ENCODE measurements around the gene DNAH10.

DNAH10 gene

GRCh38 chr12:123882161-123882705 lies 120.1 kb downstream of the DNAH10 start:
- DNase-seq (ENCODE audit: low read depth in 3 of 3): no peak

- no peak for DNase-seq (ENCODE audit: low read depth in 3 of 3)
Measured at GRCh38 chr12:123886258-123886657, 124.2 kb downstream of the DNAH10 start.

GRCh38 chr12:123886931-123887582 lies 125.0 kb downstream of the DNAH10 start:
- no peak for DNase-seq (ENCODE audit: low read depth in 3 of 3)

- no peak for DNase-seq (ENCODE audit: low read depth in 3 of 3)
Measured at GRCh38 chr12:123888989-123889388, 126.9 kb downstream of the DNAH10 start.

- no peak for DNase-seq (ENCODE audit: low read depth in 3 of 3)
Measured at GRCh38 chr12:123889848-123890535, 127.9 kb downstream of the DNAH10 start.

- DNase-seq (ENCODE audit: low read depth in 3 of 3): no peak
Measured at GRCh38 chr12:123890536-123890902, 128.4 kb downstream of the DNAH10 start.

GRCh38 chr12:123891011-123891410 lies 128.9 kb downstream of the DNAH10 start:
- no peak for DNase-seq (ENCODE audit: low read depth in 3 of 3)

GRCh38 chr12:123891516-123892179 lies 129.5 kb downstream of the DNAH10 start:
- no peak for DNase-seq (ENCODE audit: low read depth in 3 of 3)

- no peak for DNase-seq (ENCODE audit: low read depth in 3 of 3)
Measured at GRCh38 chr12:123892180-123892559, 130.1 kb downstream of the DNAH10 start.

GRCh38 chr12:123892853-123893252 lies 130.8 kb downstream of the DNAH10 start:
- DNase-seq (ENCODE audit: low read depth in 3 of 3): no peak

GRCh38 chr12:123893276-123893675 lies 131.2 kb downstream of the DNAH10 start:
- DNase-seq (ENCODE audit: low read depth in 3 of 3): no peak

GRCh38 chr12:123894823-123895345 lies 132.8 kb downstream of the DNAH10 start:
- DNase-seq (ENCODE audit: low read depth in 3 of 3): no peak

GRCh38 chr12:123895451-123895850 lies 133.3 kb downstream of the DNAH10 start:
- DNase-seq (ENCODE audit: low read depth in 3 of 3): no peak

- DNase-seq (ENCODE audit: low read depth in 3 of 3): no peak
Measured at GRCh38 chr12:123896767-123897166, 134.7 kb downstream of the DNAH10 start.

GRCh38 chr12:123897221-123897620 lies 135.1 kb downstream of the DNAH10 start:
- DNase-seq (ENCODE audit: low read depth in 3 of 3): no peak

GRCh38 chr12:123898673-123899072 lies 136.6 kb downstream of the DNAH10 start:
- no peak for DNase-seq (ENCODE audit: low read depth in 3 of 3)

- DNase-seq (ENCODE audit: low read depth in 3 of 3): no peak
Measured at GRCh38 chr12:123899368-123899767, 137.3 kb downstream of the DNAH10 start.

- peak in 1 of 3 experiments; percentile 16 for DNase-seq (ENCODE audit: low read depth in 3 of 3)
Measured at GRCh38 chr12:123900871-123901376, 138.8 kb downstream of the DNAH10 start.

- DNase-seq (ENCODE audit: low read depth in 3 of 3): no peak
Measured at GRCh38 chr12:123902821-123903220, 140.7 kb downstream of the DNAH10 start.

GRCh38 chr12:123903301-123904065 lies 141.4 kb downstream of the DNAH10 start:
- DNase-seq (ENCODE audit: low read depth in 3 of 3): no peak

GRCh38 chr12:123905319-123905925 lies 143.3 kb downstream of the DNAH10 start:
- peak; percentile 51 to 64 (median 57) for DNase-seq (ENCODE audit: low read depth in 3 of 3)

All from stimulated activated CD4-positive, alpha-beta T cell treated with anti-CD3 and anti-CD28 coated beads, TNF-alpha, amount 100 ng/mL, for 24 hours (primary cell).